PFSK-1 (cell line): Measurements from ENCODE around the gene TSC1.

ENCODE experiments used
- POLR2AphosphoS5 ChIP-seq: IDR thresholded peaks from 2 replicates; pipeline ENCODE4 v1.6.1; 2012; ENCODE audit warnings: low read depth, mild to moderate bottlenecking, control low read depth, low read length, moderate library complexity
- SIN3A ChIP-seq: IDR thresholded peaks from 2 replicates; pipeline ENCODE4 v1.6.1; 2012; ENCODE audit warnings: mild to moderate bottlenecking, low read length, moderate library complexity, borderline replicate concordance; ENCODE audit not compliant: insufficient read depth
- TAF1 ChIP-seq: IDR thresholded peaks from 2 replicates; pipeline ENCODE4 v1.6.1; 2012; ENCODE audit warnings: low read length, control low read depth, borderline replicate concordance; ENCODE audit not compliant: insufficient read depth
- TF ChIP-seq, protein P1 (sequence below), 2 experiments: IDR thresholded peaks; 2 replicates each; pipeline versions ENCODE4 v1.6.1 to v1.8.0; 2011 to 2012; ENCODE audit warnings: low read depth in 2 of 2, low read length in 2 of 2, control low read depth in 1 of 2, inconsistent platforms in 1 of 2, mild to moderate bottlenecking in 1 of 2, moderate library complexity in 1 of 2; ENCODE audit not compliant: insufficient read depth in 1 of 2

DNA sequence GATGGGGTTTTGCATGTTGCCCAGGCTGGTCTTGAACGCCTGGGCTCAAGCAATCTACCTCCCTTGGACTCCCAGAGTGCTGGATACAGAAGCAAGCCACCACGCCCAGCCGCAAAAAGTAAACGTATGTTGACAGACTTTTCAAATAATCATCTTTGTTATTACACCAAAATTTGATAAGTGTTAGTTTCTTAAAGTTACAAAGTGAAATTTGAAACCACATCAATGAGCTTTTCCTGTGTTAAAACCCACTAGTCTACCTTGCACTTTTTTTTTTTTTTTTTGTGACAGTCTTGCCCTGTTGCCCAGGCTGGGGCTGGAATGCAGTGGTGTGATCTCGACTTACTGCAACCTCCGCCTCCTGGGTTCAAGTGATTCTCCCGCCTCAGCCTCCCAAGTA is 35.8 kb downstream of the TSC1 start:
- TF ChIP-seq POLR2AphosphoS5: no peak
- TF ChIP-seq TAF1: no peak
- TF ChIP-seq, protein P1, sequence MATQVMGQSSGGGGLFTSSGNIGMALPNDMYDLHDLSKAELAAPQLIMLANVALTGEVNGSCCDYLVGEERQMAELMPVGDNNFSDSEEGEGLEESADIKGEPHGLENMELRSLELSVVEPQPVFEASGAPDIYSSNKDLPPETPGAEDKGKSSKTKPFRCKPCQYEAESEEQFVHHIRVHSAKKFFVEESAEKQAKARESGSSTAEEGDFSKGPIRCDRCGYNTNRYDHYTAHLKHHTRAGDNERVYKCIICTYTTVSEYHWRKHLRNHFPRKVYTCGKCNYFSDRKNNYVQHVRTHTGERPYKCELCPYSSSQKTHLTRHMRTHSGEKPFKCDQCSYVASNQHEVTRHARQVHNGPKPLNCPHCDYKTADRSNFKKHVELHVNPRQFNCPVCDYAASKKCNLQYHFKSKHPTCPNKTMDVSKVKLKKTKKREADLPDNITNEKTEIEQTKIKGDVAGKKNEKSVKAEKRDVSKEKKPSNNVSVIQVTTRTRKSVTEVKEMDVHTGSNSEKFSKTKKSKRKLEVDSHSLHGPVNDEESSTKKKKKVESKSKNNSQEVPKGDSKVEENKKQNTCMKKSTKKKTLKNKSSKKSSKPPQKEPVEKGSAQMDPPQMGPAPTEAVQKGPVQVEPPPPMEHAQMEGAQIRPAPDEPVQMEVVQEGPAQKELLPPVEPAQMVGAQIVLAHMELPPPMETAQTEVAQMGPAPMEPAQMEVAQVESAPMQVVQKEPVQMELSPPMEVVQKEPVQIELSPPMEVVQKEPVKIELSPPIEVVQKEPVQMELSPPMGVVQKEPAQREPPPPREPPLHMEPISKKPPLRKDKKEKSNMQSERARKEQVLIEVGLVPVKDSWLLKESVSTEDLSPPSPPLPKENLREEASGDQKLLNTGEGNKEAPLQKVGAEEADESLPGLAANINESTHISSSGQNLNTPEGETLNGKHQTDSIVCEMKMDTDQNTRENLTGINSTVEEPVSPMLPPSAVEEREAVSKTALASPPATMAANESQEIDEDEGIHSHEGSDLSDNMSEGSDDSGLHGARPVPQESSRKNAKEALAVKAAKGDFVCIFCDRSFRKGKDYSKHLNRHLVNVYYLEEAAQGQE (IDR thresholded peaks at IDR 0.05; ENCODE audit: insufficient read depth in 1 of 2, low read depth in 2 of 2, low read length in 2 of 2): no peak
- no peak for TF ChIP-seq SIN3A
